Mesenchymal stem cell (in vitro differentiated cells and primary cell): Measurements from ENCODE around the gene TBC1D16.

Source experiments
- DNase-seq: peaks from one replicate; pipeline ENCODE4 v3.0.0-alpha.2; 2013
- H2AFZ ChIP-seq: one replicate; pipeline ENCODE4 v1.6.1; 2013; ENCODE audit warnings: low read depth, mild to moderate bottlenecking, control low read depth, inconsistent platforms, low read length, moderate library complexity
- H2AK5ac ChIP-seq: 2 replicates; pipeline ENCODE4 v1.6.1; 2013; ENCODE audit warnings: low read length, moderate library complexity, mild to moderate bottlenecking, inconsistent platforms; ENCODE audit not compliant: severe bottlenecking
- H2BK120ac ChIP-seq: one replicate; pipeline ENCODE4 v1.6.1; 2013; ENCODE audit warnings: low read depth, mild to moderate bottlenecking, inconsistent platforms, low read length, moderate library complexity
- H2BK12ac ChIP-seq, 2 experiments: one replicate each; pipeline ENCODE4 v1.6.1; 2013; ENCODE audit warnings: inconsistent platforms in 2 of 2, low read length in 2 of 2, mild to moderate bottlenecking in 2 of 2, moderate library complexity in 2 of 2, control low read depth in 1 of 2
- H2BK15ac ChIP-seq: one replicate; pipeline ENCODE4 v1.6.1; 2013; ENCODE audit warnings: mild to moderate bottlenecking, low read depth, inconsistent platforms; ENCODE audit not compliant: poor library complexity, severe bottlenecking
- H2BK5ac ChIP-seq: 2 replicates; pipeline ENCODE4 v1.6.1; 2013; ENCODE audit warnings: low read depth, mild to moderate bottlenecking, low read length, control low read depth, inconsistent platforms; ENCODE audit not compliant: poor library complexity, severe bottlenecking
- H3K14ac ChIP-seq, 2 experiments: one replicate each; pipeline ENCODE4 v1.6.1; 2013; ENCODE audit warnings: inconsistent platforms in 2 of 2, low read length in 2 of 2, control low read depth in 1 of 2, mild to moderate bottlenecking in 1 of 2, moderate library complexity in 1 of 2
- H3K18ac ChIP-seq, 2 experiments: one replicate each; pipeline ENCODE4 v1.6.1; 2013; ENCODE audit warnings: inconsistent platforms in 2 of 2, low read length in 2 of 2, control low read depth in 1 of 2, low read depth in 1 of 2, mild to moderate bottlenecking in 1 of 2
- H3K23ac ChIP-seq, 2 experiments: one replicate each; pipeline ENCODE4 v1.6.1; 2013; ENCODE audit warnings: inconsistent platforms in 2 of 2, low read length in 2 of 2, mild to moderate bottlenecking in 2 of 2, moderate library complexity in 2 of 2, control low read depth in 1 of 2
- H3K27ac ChIP-seq: 2 replicates; pipeline ENCODE4 v1.5.1; 2013; ENCODE audit warnings: mild to moderate bottlenecking, moderate library complexity, low read length, control low read depth, inconsistent platforms; ENCODE audit not compliant: poor library complexity, severe bottlenecking
- H3K27me3 ChIP-seq, 2 experiments: 2 replicates each; pipeline versions ENCODE4 v1.6.1 to v1.7.0; 2013; ENCODE audit warnings: low read length in 2 of 2, mild to moderate bottlenecking in 2 of 2, moderate library complexity in 2 of 2, control low read depth in 1 of 2, inconsistent platforms in 1 of 2; ENCODE audit not compliant: control insufficient read depth in 1 of 2, insufficient read depth in 1 of 2
- H3K36me3 ChIP-seq, 2 experiments: 2 replicates each; pipeline versions ENCODE4 v1.6.1 to v1.7.0; 2013; ENCODE audit warnings: low read length in 2 of 2, control low read depth in 1 of 2, inconsistent platforms in 1 of 2, low read depth in 1 of 2, mild to moderate bottlenecking in 1 of 2; ENCODE audit not compliant: insufficient read depth in 2 of 2, control insufficient read depth in 1 of 2
- H3K4ac ChIP-seq, 2 experiments: one replicate each; pipeline ENCODE4 v1.6.1; 2013; ENCODE audit warnings: inconsistent platforms in 2 of 2, low read length in 2 of 2, mild to moderate bottlenecking in 2 of 2, moderate library complexity in 2 of 2, control low read depth in 1 of 2, low read depth in 1 of 2
- H3K4me1 ChIP-seq: 2 replicates; pipeline ENCODE4 v1.6.1; 2013; ENCODE audit warnings: low read depth, low read length, control low read depth; ENCODE audit not compliant: control insufficient read depth, insufficient read depth
- H3K4me2 ChIP-seq: 2 replicates; pipeline ENCODE4 v1.6.1; 2013; ENCODE audit warnings: low read length, mild to moderate bottlenecking, inconsistent platforms; ENCODE audit not compliant: poor library complexity, severe bottlenecking
- H3K4me3 ChIP-seq, 2 experiments: 2 replicates each; pipeline versions ENCODE4 v1.5.1 to v1.7.0; 2013; ENCODE audit warnings: low read length in 2 of 2, mild to moderate bottlenecking in 2 of 2, control low read depth in 1 of 2, low read depth in 1 of 2; ENCODE audit not compliant: insufficient read depth in 1 of 2
- H3K79me1 ChIP-seq: replicated peaks from 2 replicates; pipeline ENCODE4 v1.6.1; 2013; ENCODE audit warnings: mild to moderate bottlenecking, control low read depth, low read length, inconsistent platforms; ENCODE audit not compliant: poor library complexity, severe bottlenecking
- H3K9ac ChIP-seq: 2 replicates; pipeline ENCODE4 v1.7.0; 2013; ENCODE audit warnings: mild to moderate bottlenecking, low read length, moderate library complexity
- H3K9me3 ChIP-seq: 2 replicates; pipeline ENCODE4 v1.7.0; 2013; ENCODE audit warnings: mild to moderate bottlenecking, low read length; ENCODE audit not compliant: control insufficient read depth
- H4K8ac ChIP-seq: one replicate; pipeline ENCODE4 v1.6.1; 2013; ENCODE audit warnings: inconsistent platforms, mild to moderate bottlenecking, low read length, moderate library complexity
- H4K91ac ChIP-seq: one replicate; pipeline ENCODE4 v1.6.1; 2013; ENCODE audit warnings: mild to moderate bottlenecking, low read length, inconsistent platforms
- WGBS: methylation state at CpG from one replicate; pipeline ENCODE4 v1.1.7; 2013; ENCODE audit warnings: mixed read lengths; 5-methylcytosine and 5-hydroxymethylcytosine counted together

TBC1D16 gene

GRCh38 chr17:80032614-80033171 lies 3.0 kb downstream of the TBC1D16 start:
- no peak for DNase-seq
- Histone ChIP-seq H3K27ac (no peak overlapping the region), H3K4me3 (no peak overlapping the region), H3K4me2 (no peak overlapping the region), H3K4ac (no peak overlapping the region), H2AFZ (no peak overlapping the region), H3K79me1 (peaks cover 40% of the 10 kb centered on the region), H3K4me1 (peaks cover 15% of the 10 kb centered on the region), H3K23ac (no peak overlapping the region), H2BK5ac (no peak overlapping the region), H2BK12ac (no peak overlapping the region), H3K27me3 (no peaks in the 10 kb centered on the region), H3K36me3 (peaks cover 3 to 15% of the 10 kb centered on the region in 2 experiments), H2BK15ac (no peak overlapping the region), H3K14ac (no peak overlapping the region), H4K91ac (no peak overlapping the region), H3K9ac (no peak overlapping the region), H3K18ac (no peak overlapping the region), H2AK5ac (no peak overlapping the region), H2BK120ac (no peak overlapping the region), H4K8ac (no peak overlapping the region), H3K9me3 (no peaks in the 10 kb centered on the region)
- WGBS = 96% methylated on average over 7 of the region's 9 CpGs

GRCh38 chr17:80031691-80032430 lies 3.8 kb downstream of the TBC1D16 start:
- Histone ChIP-seq H3K27ac (no peak overlapping the region), H3K18ac (no peak overlapping the region), H2BK12ac (no peak overlapping the region), H3K79me1 (peaks cover 43% of the 10 kb centered on the region), H2BK5ac (no peak overlapping the region), H4K8ac (no peak overlapping the region), H3K4me1 (peaks cover 13% of the 10 kb centered on the region), H3K4me3 (peak overlapping the region in 1 of 2 experiments; percentile 15), H2BK15ac (no peak overlapping the region), H2BK120ac (no peak overlapping the region), H3K4ac (no peak overlapping the region), H3K23ac (no peak overlapping the region), H3K9ac (peak overlapping the region; percentile 33), H3K9me3 (no peaks in the 10 kb centered on the region), H4K91ac (no peak overlapping the region), H2AK5ac (no peak overlapping the region), H3K36me3 (peaks cover 3 to 15% of the 10 kb centered on the region in 2 experiments), H3K4me2 (no peak overlapping the region), H3K27me3 (no peaks in the 10 kb centered on the region), H2AFZ (no peak overlapping the region), H3K14ac (no peak overlapping the region)
- 97% methylated on average over 12 of the region's 12 CpGs for WGBS
- no peak for DNase-seq

- Histone ChIP-seq H3K36me3 (peaks cover 3 to 20% of the 10 kb centered on the region in 2 experiments), H2BK15ac (no peak overlapping the region), H2AFZ (no peak overlapping the region), H3K4me2 (no peak overlapping the region), H3K4me1 (peaks cover 14% of the 10 kb centered on the region), H3K9ac (no peak overlapping the region), H3K4me3 (peak overlapping the region; percentile 8 to 15), H3K14ac (peak overlapping the region in 1 of 2 experiments; percentile 44), H3K9me3 (no peaks in the 10 kb centered on the region), H4K8ac (no peak overlapping the region), H2AK5ac (no peak overlapping the region), H3K79me1 (peaks cover 46% of the 10 kb centered on the region), H3K18ac (peak overlapping the region; percentile 21 to 37), H3K23ac (no peak overlapping the region), H2BK12ac (peak overlapping the region in 1 of 2 experiments; percentile 15), H2BK120ac (no peak overlapping the region), H3K4ac (no peak overlapping the region), H3K27me3 (no peaks in the 10 kb centered on the region), H4K91ac (peak overlapping the region; percentile 23), H3K27ac (no peak overlapping the region), H2BK5ac (no peak overlapping the region)
- 96% methylated on average over 25 of the region's 25 CpGs for WGBS
- DNase-seq = no peak
Observed at GRCh38 chr17:80030730-80031410, 4.8 kb downstream of the TBC1D16 start.
